ENCODE measurements around the gene TGFA.

The TGFA gene

DNA sequence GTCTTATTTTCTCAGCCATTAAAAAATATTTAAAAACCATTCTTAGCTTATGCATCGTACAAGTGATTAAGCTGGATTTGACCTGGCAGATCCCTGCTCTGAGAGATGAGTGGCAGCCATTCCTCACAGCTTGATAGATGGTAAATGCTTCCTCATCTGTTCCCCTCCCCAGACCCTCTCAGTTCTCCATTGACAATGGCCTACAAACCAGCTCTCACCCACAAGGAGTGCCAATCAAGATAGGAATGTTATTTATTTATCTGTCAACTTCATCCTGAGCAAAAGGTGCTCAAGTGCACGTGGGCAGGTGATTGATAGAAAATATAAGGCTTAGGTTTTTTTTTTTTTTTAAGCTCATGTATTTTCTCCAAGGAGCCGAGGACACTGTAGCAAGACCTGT lies 153.1 kb downstream of the TGFA start:
- H3K79me2 ChIP-seq (ENCODE audit: low read length), result no peaks in the 10 kb centered on the region
- no peak overlapping the region for H2AFZ ChIP-seq (ENCODE audit: low read depth, low read length)
- TF ChIP-seq EZH2phosphoT487 (IDR thresholded peaks at IDR 0.05; ENCODE audit: low read depth), result no peak
- TF ChIP-seq, protein P1, sequence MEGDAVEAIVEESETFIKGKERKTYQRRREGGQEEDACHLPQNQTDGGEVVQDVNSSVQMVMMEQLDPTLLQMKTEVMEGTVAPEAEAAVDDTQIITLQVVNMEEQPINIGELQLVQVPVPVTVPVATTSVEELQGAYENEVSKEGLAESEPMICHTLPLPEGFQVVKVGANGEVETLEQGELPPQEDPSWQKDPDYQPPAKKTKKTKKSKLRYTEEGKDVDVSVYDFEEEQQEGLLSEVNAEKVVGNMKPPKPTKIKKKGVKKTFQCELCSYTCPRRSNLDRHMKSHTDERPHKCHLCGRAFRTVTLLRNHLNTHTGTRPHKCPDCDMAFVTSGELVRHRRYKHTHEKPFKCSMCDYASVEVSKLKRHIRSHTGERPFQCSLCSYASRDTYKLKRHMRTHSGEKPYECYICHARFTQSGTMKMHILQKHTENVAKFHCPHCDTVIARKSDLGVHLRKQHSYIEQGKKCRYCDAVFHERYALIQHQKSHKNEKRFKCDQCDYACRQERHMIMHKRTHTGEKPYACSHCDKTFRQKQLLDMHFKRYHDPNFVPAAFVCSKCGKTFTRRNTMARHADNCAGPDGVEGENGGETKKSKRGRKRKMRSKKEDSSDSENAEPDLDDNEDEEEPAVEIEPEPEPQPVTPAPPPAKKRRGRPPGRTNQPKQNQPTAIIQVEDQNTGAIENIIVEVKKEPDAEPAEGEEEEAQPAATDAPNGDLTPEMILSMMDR (IDR thresholded peaks at IDR 0.05; ENCODE audit: low read depth, low read length), result no peak
- H3K36me3 ChIP-seq (replicated peaks; ENCODE audit: low read depth, low read length), result no peaks in the 10 kb centered on the region
- H3K9me3 ChIP-seq (ENCODE audit: insufficient read depth, low read length), result no peaks in the 10 kb centered on the region
- H4K20me1 ChIP-seq (ENCODE audit: insufficient read depth, low read length), result no peaks in the 10 kb centered on the region
- peaks cover 40% of the 10 kb centered on the region for H3K27me3 ChIP-seq (ENCODE audit: low read depth, low read length)
- no peak overlapping the region for H3K9ac ChIP-seq (ENCODE audit: low read length)
- H3K4me1 ChIP-seq (ENCODE audit: low read length), result no peaks in the 10 kb centered on the region
- no peak overlapping the region for H3K4me2 ChIP-seq (ENCODE audit: low read length)
- no peak overlapping the region for H3K27ac ChIP-seq (ENCODE audit: low read length)
- H3K4me3 ChIP-seq (ENCODE audit: low read length), result no peak overlapping the region

DNA sequence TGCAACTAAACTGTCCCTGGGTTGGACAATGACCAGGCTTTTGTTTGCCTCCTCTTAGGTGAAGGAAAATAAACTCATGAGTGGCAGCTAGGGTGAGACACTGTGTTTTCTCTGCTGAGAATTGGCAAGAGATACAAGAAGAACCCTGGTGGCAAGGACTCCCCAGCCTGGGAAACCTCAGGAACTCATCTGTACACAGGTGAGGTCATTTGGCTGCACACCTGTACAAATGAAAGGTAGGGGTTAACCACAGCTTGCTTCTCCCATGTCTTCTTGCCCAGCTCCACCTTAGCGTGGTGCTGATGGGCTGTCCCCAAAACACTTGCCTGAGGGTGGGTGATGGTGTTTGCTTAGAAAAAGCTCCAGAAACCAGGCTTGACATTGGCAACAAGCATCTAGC lies 154.6 kb downstream of the TGFA start:
- no peak overlapping the region for H3K9ac ChIP-seq (ENCODE audit: low read length)
- H3K79me2 ChIP-seq (ENCODE audit: low read length), result no peaks in the 10 kb centered on the region
- H3K9me3 ChIP-seq (ENCODE audit: insufficient read depth, low read length), result no peaks in the 10 kb centered on the region
- TF ChIP-seq, protein P1 (IDR thresholded peaks at IDR 0.05; ENCODE audit: low read depth, low read length), result no peak
- TF ChIP-seq EZH2phosphoT487 (IDR thresholded peaks at IDR 0.05; ENCODE audit: low read depth), result no peak
- H3K27ac ChIP-seq (ENCODE audit: low read length), result no peak overlapping the region
- H3K4me2 ChIP-seq (ENCODE audit: low read length), result no peak overlapping the region
- no peaks in the 10 kb centered on the region for H3K36me3 ChIP-seq (replicated peaks; ENCODE audit: low read depth, low read length)
- no peak overlapping the region for H2AFZ ChIP-seq (ENCODE audit: low read depth, low read length)
- H4K20me1 ChIP-seq (ENCODE audit: insufficient read depth, low read length), result no peaks in the 10 kb centered on the region
- no peak overlapping the region for H3K4me3 ChIP-seq (ENCODE audit: low read length)
- no peaks in the 10 kb centered on the region for H3K4me1 ChIP-seq (ENCODE audit: low read length)
- peaks cover 36% of the 10 kb centered on the region for H3K27me3 ChIP-seq (ENCODE audit: low read depth, low read length)

Data from OCI-LY3 (cell line).